Measurements from ENCODE around the gene SLC35E1.
"Not testable (repeated sequence)": the region's sequence is repeated elsewhere in the genome, so short reads cannot be mapped to it uniquely, and the experiment has no call there.

Gene SLC35E1

DNA sequence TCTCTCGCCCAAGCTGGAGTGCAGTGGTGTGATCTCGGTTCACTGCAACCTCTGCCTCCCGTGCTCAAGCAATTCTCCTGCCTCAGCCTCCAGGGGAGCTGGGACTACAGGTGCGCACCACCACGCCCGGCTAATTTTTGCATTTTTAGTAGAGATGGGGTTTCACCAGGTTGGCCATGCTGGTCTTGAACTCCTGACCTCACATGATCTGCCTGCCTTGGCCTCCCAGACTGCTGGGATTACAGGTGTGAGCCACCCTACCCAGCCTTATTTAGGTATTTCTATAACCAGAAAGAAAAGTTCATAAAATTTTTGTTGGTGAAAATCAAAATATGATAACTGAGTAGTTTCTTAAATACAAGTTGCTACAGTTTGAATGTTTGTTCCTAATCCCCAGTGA is 28.5 kb downstream of the SLC35E1 start:
- DNase-seq = not testable (repeated sequence)

DNA sequence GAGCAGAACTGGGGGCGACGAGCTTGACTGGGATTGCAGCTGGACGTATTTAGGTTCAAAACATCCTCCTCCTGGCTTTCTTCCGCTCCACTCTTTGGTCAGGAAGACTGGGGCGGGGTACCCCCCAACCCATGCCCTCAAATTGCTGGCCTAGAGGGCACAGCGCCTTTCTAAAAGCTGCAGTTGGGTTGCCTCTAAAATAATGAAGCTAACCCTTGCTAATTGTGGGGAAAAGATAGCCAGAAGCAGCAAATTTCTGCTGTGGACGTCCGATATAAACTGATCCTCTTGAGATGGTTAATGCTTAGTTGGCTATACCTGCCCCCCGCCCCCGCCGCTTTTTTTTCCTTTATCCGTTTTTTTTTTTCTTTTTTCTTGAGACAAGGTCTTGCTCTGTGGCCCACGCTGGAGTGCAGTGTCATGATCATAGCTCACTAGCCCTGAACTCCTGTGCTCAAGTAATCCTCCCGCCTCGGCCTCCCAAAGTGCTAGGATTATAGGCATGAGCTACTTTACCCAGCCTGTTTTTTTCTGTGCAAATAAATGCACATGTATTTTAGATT is 29.2 kb downstream of the SLC35E1 start:
- peak; percentile 10 for DNase-seq

DNA sequence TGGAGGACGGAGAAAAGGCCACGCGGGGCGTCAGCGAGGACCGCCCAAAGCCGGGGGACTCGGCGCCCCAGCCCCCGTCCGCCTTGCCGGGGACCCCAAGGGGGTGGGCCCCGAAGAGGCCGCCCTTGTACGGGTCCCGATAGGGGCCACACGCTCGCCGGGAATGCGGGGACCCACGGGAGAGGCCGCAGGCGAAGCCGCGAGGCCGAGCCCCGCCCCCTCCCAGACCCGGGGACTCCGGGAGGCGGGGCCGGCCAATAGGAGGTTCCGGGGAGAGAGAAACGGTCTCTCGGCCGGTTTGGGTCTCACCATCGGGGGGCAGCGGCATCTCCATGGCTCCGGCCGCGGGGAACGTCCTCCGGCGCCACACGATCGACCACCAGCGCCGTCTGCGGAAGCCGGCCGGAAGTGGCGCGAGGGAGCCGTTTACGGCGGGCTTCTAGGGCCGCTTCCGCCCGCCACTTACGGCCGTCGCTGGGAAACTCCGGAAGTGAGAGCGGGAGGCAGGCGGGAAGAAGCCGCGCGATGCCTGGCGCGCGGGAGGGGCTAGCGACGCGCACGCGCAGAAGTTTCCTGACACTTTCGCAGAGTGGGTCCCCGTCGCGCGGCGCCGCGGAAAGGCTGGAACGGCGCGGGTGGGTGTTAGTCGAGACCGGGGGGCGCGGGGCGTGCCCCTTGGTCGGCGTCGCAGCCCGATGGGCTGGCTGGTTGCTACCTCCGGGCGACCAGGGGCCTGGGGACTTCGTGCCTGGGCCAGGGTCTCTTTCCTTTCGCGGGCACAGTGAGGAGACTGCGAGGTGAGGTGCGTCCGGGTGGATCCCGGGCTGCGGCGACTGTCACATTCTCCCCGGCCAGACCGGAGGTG is 29.9 kb downstream of the SLC35E1 start, which contains the start of gene CHERP:
TSS of gene CHERP (minus strand) at position 393 of the 865 bp plus-strand sequence. CDS start at position 334, 59 bp downstream.
- peak; percentile 95 for DNase-seq

DNA sequence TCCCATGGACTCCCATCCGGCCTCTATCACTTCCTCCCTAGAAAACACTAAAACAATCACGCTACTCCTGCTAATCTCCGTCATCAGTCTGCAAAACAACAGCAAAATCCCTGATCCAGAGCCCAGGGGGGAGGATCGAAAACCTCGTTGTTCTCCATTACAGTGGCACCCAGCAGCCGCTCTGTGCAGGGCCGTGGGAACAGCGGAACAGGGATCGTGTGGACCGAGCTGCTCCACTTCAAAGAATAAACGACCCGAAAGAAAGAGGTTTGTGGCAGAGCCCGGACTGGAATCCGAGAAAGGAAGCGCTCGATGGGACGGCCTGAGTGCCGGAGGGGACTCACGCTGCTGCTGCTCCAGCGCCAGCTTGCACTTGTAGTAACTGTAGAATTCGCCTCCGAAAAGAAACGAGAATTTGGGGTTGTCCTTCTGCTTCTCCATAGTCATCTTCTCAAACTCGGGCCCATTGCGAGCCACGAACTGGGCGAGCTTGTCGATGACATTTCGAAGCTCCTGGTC is 30.6 kb downstream of the SLC35E1 start:
- peak; percentile 16 for DNase-seq

DNA sequence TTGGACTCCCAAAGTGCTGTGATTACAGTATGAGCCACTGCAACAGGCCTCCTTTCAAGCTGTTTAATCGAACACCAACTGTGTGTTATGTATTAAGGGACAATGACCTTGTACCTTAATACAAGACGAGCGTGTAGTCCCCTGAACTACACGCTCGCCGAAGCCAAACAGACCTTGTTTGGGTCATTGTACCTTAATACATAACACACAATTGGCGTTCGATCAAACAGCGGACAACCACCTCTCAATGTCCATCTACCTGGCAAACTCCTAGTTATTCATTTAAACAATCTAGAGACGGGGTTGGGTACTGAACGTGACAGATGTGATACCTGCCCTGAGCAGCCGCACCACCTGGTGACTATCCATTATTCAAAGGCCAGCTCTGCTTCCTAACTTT is 31.3 kb downstream of the SLC35E1 start:
- no peak for DNase-seq

DNA sequence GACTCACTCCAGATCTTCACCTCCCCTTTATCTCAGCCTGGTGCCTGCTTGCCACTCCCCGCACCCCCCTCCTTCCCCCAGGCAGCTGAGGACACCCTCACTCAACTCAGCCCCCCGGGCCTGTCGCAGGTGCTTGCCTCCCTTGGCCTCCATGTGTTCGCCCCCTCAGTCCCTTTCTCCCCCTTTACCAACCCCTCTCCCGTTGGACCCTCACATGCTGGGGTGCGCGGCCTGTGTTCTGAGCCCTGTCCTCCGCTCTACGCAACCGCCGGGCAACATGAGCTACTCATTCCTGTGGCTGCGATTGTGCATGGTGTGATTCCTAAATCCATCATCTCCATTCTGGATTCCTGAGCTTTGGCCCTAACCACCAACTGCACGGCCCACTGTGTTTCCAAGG is 35.1 kb downstream of the SLC35E1 start:
- no peak for DNase-seq

DNA sequence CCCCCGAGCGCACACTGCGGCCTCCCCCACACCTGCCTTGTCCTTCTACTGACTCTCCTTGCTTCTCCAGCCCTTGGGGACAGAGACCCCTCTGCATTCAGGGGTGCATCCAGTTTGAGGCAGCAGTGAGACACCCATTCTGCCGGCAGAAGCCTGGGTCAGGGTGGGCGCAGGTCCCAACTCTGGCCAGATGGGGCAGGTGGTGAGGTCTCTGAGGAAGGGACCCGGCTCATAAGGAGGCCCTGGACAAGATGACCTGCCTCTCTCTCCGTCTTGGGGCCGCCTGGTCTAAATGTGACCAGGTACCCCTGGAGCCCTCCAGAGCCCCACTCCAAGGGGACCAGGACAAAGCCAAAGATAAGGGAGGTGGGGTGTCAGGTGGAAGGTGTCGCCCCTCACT is 36.1 kb downstream of the SLC35E1 start:
- DNase-seq = no peak

DNA sequence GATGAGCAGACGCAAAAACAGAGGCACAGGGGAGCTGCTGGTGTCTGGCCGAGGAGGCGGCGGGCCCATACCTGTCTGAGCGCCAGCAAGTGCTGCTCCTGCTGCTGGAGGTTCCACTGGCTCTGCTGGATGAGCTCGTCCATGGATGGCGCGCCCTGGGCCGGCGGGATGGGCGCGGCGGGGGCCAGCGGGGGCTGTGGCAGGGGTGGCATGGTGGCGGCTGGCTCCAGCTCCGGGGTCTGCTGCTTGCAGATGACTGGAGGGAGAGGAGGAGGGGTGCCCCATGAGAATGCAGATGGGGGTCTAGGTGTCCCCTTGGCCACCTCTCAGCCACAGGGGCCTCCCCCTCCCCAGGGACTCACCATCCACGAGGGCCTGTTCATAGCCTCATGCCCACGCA is 36.8 kb downstream of the SLC35E1 start:
- no peak for DNase-seq

DNA sequence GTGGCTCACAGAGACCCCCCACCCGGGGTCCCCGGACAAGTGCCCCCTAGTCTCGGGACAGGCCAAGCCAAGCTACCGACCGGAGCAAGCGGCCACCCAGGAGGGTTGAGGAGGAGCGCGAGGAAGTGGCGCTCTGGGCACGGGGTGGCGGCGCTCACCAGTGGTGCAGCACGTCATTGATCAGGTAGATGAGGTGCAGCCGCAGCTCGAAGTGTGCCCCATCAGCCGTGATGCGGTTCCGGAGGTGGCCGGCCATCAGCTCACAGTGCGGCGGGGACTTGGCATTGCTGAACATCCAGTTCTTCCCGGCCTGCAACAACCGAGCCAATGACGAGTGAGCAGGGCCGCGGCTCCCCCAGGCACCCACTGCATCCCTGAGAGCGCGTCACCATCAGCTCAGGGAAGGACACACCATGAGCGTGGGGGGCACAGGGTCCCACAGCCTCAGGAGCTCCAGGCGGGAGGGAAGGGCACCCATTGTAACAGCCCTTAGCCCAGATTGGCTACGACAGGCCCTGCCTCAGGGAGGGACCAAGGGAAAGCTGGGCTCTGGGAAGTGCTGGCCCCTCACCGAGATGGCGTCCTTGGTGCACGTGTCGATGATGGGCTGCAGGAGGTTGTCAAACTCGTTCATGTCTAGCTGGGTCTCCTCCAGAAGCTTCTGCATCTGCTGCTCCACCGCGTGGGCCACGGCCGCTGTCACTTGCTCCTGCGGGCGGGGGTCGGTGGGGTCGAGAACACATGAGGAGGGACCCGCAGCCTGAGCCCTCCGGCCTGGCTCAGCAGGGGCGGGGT is 39.6 kb downstream of the SLC35E1 start:
- DNase-seq = no peak

DNA sequence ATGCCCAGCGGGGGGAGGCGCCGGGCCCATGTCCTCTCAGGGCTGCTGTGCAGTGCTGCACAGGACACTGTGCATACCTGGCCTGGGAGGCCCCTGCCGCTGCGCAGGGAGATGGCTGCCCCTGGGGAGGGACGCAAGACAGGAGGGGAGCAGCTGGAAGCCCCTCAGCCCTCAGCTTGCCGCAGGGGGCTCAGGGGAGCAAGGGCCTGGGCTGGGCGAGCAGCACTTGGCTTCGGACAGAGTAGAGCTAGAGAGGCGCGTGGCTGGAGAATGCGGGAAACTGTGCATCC is 40.9 kb downstream of the SLC35E1 start:
- DNase-seq = no peak

DNA sequence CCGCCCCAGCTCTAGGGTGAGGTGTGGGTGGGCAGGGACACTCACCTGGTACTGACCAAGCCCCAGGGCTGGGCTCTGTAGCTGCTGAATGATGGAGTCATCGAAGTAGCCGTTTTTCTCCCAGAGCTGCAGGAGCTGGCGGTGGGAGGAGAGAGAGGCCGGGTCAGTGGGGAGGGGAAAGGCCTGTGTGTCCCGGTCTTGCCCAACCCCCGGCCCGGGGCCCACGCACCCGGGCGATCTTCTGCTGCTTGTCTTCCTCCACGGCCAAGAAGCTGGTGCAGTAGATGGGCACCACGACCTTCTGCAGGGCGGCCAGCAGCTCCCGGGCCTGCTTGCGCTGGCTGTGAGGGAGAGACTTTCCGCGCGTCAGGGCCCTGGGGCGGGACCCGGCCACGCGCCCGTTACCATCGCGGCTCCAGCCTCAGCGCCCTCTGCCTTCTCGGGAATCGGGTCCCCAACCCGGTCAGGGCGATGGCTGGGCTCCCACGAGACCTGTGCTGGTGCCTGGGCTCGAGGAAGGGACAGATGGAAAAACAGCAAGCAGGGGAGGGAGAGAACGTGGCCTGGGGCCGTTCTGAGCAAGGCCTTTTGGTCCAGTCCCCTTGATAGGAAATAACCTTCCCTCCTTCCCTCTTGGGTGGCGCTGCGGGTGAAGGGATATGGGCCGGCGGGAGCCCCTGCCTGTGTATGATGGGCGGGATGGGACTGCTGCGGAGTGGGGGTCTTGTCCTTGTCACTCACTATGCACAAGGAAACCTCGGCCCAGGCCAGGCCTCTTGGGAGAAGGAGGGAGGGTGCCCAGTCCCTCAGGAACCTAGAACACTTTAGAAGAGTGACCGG is 41.5 kb downstream of the SLC35E1 start:
- no peak for DNase-seq

DNA sequence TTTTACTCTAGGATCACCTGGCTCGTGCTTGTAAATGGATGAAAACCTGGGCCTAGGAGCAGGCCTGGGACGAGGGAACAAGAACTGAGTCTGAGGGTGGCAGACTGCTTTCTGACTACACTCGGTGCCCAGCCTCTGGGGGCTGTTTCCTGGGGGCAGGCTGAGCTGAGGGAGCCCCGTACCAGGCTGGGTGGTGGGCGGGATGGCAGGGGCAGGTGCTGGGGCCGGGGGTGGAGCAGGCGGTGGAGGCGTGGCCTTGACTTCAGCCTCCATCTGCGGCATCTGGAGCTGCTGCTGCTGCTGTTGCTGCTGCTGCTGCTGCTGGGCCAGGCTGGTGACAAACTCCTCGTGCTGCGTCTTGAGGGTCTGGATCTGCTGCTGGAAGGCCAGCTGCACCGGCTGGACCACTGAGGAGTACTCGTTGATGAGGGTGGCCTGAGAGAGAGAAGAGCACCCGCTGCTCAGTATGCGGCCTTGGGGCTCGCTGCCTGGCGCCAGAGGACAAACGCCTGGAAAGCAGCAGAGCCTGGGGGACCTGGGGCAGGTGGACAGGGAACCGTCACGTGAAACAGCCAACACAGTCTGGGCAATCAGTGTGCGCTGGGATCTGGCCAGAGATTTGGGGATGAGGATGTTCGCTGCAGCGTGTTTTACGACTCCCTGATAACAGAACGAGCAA is 42.6 kb downstream of the SLC35E1 start:
- DNase-seq = no peak

DNA sequence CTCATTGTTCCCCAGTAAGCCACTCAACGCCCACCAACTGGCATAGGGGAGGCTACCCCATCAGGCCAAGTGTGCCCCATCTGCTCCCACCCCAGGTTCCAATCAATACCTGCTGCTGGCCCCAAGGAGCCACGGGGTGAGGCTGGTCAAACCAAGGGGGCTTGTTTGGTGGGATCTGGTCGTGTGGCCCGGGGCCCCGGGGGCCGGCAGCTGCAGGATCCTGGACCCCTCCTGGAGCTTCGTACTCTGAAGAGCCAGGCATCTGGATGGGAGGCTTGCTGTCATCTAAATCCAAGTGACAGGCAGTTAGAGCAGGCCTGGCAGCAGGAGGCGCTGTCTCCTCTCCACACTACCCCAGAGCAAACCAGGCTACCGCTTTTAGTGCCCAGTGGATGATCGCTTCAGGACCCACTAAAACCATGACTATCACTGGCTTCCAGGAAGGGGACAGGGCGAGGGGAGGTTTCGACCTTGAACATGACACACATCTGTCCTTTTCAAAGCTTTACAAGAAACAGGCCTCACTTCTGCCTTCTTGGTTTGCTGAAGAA is 44.2 kb downstream of the SLC35E1 start:
- DNase-seq = peak; percentile 44

DNA sequence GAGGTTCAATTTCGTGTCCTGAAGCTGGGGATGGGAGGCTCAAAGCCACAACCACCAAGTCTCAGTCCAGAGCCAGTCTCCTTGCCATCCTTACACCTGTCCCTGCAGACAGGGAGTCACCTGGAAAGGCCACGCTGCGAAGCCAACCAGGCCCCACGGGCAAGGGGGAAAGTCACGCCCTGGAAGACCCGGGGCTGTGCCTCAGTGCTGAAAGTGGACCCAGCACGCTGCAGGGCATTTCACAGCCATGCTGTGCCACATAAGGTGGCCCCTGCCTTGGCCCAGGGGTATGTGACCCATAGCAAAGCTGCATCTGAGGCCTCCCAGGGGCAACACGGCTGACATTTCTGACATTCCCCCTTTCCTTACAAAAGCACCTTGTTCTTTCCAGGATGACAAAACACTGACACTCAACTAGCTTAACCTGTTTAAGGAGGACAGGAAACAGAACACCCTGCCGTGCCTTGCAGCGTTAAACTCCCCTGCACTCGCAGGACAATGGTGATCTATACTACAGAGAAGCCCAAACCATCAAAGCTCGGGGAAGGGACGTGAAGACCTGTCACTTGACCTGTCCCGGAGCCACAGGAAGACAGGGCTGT is 44.8 kb downstream of the SLC35E1 start:
- DNase-seq = no peak

DNA sequence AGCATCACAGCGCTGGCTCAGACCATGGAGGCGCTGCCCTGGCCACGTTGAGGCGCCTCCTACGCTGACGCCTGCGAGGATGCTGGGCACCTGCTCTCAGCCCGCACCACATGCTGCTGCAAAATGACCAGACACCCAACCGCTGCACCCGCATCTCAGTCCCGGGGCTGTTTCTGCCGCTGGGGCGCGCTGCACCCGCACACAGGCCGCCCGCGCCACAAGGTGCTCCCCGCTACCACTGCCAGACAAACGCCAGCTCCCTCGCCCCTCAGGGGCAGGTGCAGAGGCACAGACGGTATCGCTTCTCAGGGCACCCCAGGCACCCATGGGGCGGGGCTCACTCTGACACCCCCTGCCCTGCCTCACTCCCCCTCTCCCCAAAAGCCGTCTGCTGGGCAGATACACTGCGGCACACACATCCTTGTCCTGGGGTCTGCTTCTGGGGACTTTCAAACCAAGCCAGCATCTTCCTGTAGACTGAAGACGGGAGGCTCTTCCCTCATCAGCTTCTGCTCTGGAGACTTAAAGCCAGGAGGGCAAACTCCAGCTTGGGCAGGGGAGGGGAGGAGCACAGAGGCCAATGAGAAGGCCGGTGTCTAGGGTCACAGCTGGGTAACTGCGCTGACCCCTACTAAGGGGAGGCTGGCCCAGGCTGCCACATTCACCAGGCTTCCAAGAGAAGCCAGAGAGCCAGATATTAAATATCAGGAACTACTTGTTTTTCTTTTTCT is 46.3 kb downstream of the SLC35E1 start:
- DNase-seq = no peak

DNA sequence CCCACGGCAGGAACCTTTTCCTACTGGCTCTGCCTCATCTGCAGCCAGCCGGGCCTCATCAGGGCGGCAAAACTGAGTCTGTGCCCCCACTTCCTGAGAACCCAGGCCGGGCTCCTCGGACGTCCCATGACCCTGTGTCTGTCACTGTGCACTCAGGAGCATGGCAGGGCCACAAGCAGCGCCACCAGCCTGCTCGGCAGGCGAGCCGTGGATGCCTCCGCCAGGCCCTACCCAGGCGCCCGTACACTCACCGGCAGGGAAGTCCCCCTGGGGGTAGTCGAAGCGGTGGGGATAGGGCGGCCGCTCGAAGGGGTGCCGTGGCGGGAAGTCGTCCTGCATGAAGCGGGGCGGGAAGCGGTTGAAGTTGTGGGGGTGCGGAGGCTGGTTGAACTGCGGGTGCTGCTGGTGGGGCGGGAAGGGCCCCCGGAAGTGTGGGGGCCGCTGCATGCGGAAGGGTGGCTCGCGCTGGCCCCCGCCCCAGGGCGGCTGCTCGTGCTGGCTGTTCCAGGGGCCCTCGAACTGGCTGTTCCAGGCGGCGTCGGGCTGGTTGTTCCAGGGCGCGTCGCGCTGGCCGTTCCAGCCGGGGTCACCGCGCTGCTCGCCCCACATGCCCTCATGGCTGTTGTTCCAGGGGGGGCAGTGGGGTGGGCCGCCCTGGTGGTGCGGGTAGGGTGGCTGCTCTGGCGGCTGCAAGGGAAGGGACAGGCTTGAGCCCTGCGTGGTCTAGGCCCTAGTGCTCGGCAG is 47.1 kb downstream of the SLC35E1 start:
- no peak for DNase-seq

DNA sequence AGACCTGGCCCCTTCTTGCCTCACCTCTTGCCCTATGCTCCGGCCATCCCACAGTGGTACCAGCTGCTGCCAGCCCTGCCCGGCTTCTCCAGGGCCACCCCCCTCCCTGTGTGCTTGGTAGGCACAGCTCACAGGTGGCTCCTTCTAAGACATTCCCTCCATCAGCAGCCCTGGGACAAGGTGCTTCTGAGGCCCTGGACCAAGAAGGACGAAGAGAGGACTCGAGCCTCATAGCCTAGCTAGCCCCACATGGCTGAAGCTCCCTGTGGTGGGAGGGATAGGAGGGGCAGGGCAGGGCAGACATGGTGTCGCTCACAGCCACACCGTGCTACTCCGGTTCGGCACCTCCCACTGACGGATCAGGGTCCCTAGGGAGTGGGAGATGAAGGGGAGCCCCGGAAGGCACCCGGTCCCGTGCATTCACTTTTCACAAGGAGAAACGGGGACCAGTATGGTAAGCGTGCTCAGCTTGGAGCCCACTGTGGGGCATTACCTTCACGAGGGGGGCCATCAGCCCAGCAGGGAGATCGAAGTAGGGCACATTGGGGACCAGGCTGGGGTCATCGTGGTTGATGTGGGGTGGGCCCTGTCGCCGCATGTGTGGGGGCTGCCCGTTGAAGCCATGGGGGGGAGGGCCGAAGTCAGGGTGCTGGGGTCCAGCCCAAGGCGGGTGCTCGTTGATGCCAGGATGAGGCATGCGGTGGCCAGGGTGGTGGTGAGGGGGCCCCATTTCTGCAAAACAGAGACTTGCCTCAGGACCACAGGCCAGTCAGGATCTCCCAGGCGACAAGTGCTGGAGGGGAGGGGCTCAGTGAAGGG is 49.4 kb downstream of the SLC35E1 start:
- no peak for DNase-seq

DNA sequence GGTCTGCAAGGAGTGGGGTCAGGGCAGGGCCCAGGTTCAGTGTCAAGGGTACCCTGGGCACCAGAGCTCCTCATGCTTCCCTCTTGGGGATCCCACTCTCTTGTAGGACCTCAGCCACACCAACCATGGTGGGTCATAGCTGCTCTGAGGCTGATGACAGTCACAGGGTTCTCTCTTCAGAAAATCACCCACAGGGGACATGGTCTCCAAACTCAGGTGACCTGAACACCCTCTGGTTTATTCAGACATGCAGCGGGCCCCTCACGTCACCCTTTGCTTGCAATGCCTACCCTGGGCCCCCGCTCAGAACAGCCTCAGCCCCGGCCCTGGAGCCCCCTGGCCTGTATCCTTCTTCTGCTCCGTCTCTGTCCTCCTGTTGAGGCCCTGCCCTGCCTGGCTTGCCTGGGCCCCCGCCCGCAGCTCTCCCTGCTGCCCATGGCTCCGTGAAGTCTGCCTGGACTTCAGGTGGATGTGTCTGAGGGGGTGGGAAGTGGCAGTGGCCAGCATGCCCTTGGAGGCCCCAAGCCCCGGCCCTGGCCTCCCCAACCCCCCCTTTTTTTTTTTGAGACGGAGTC is 50.4 kb downstream of the SLC35E1 start:
- DNase-seq = no peak
